ENCODE measurements around the gene SCN8A. TPM values are rescaled to one million over a fixed set of nuclear protein-coding genes. Genes with fewer than 3 reads are reported as not detected.

The SCN8A gene
- total and polyA plus RNA-seq, 12 donors: 0.01 to 1.6 (median 0.35) TPM; not detected in 1

Other genes with a start within 250 kb of the SCN8A start
- gene CELA1, start 244.6 kb upstream of the SCN8A start, total RNA-seq: not detected
- not detected for gene CELA1, start 244.6 kb upstream of the SCN8A start, polyA plus RNA-seq
- gene GALNT6, start 199.8 kb upstream of the SCN8A start, total RNA-seq: 1 to 10 TPM in 5 of 10 donors, under 1 TPM in 5; 0.23 to 6.3 (median 1.0) TPM
- gene GALNT6, start 199.8 kb upstream of the SCN8A start, polyA plus RNA-seq: under 1 TPM; 0.15 to 0.57 TPM
- gene SLC4A8, start 166.4 kb upstream of the SCN8A start, total RNA-seq: 1 to 10 TPM in 1 of 10 donors, under 1 TPM in 9; 0.28 to 1.8 (median 0.63) TPM
- under 1 TPM; 0.12 to 0.22 TPM for gene SLC4A8, start 166.4 kb upstream of the SCN8A start, polyA plus RNA-seq

All from heart right ventricle (tissue), 12 donors.